Calu3 (cell line): Measurements from ENCODE around the gene ATCAY. TPM values are rescaled to one million over a fixed set of nuclear protein-coding genes. Genes with fewer than 3 reads are reported as not detected.

Experiments
- BruUV-seq: library from RNA; stranded (reverse); fragments of 400-500 nt; replicated peaks from 2 replicates; lab custom pipeline; 2021; lab: Mats Ljungman, UMichigan
- CTCF ChIA-PET: fragments of 300-600 bp; sonication (Branson Sonifier 250); formaldehyde crosslinking; loops from one replicate; lab custom pipeline; 2022; ENCODE audit warnings: antibody characterized with exemption; lab: Charles Lee
- DNase-seq: peaks from one replicate; pipeline ENCODE4 v3.0.0; 2022
- H3K27ac Mint-ChIP-seq: one replicate; pipeline ENCODE4 v1.8.0; 2022; ENCODE audit warnings: mixed read lengths; ENCODE audit not compliant: unreplicated experiment
- H3K27me3 Mint-ChIP-seq: one replicate; pipeline ENCODE4 v1.8.0; 2022; ENCODE audit warnings: mixed read lengths; ENCODE audit not compliant: unreplicated experiment
- H3K36me3 Mint-ChIP-seq: one replicate; pipeline ENCODE4 v1.8.0; 2022; ENCODE audit warnings: mild to moderate bottlenecking, moderate library complexity, mixed read lengths; ENCODE audit not compliant: insufficient read depth, unreplicated experiment
- H3K4me1 Mint-ChIP-seq: one replicate; pipeline ENCODE4 v1.8.0; 2022; ENCODE audit warnings: mild to moderate bottlenecking, low read depth, mixed read lengths; ENCODE audit not compliant: unreplicated experiment
- H3K4me3 Mint-ChIP-seq: one replicate; pipeline ENCODE4 v1.8.0; 2022; ENCODE audit warnings: mild to moderate bottlenecking, low read depth, moderate library complexity, mixed read lengths; ENCODE audit not compliant: unreplicated experiment
- H3K9me3 Mint-ChIP-seq: one replicate; pipeline ENCODE4 v1.8.0; 2022; ENCODE audit warnings: low read depth, mixed read lengths; ENCODE audit not compliant: unreplicated experiment
- CTCF ChIP-seq: fragments of 200-600 bp; IDR thresholded peaks from one replicate; pipeline ENCODE4 v1.8.0; 2022; ENCODE audit warnings: antibody characterized with exemption; ENCODE audit not compliant: unreplicated experiment
- intact Hi-C: fragments of 100-400 bp; cut with micrococcal nuclease; formaldehyde crosslinking; loops from one replicate; pipeline ENCODE4 v1.10.0; 2022; ENCODE audit not compliant: unreplicated experiment
- total RNA-seq: library from RNA; stranded (reverse); gene quantifications from 2 replicates; pipeline ENCODE4 v1.2.3, GENCODE V29; 2022

ATCAY gene
- total RNA-seq, 1 experiment from 2014 or later = not detected

- H3K27me3 Mint-ChIP-seq = no peaks in the 10 kb centered on the region
- H3K36me3 Mint-ChIP-seq = peaks cover 45% of the 10 kb centered on the region
These were observed 75.2 kb downstream of the ATCAY start for GRCh38 chr19:3955688-3956087.

GRCh38 chr19:3958836-3959765 is 78.6 kb downstream of the ATCAY start:
- Mint-ChIP-seq H3K4me3 (no peak overlapping the region), H3K27me3 (no peaks in the 10 kb centered on the region), H3K36me3 (peaks cover 62% of the 10 kb centered on the region), H3K27ac (no peak overlapping the region), H3K4me1 (no peaks in the 10 kb centered on the region), H3K9me3 (no peaks in the 10 kb centered on the region)
- intact Hi-C loops = no loop called here
- DNase-seq = no peak
- CTCF ChIA-PET = no interaction called here
- BruUV-seq = no TSS peak
- no peak for TF ChIP-seq CTCF

More at GRCh38 chr19:3955688-3956087, 75.2 kb downstream of the ATCAY start:
- no peak for TF ChIP-seq CTCF
- CTCF ChIA-PET = no interaction called here
- Mint-ChIP-seq H3K9me3 (no peaks in the 10 kb centered on the region), H3K4me3 (no peak overlapping the region), H3K27ac (no peak overlapping the region), H3K4me1 (no peaks in the 10 kb centered on the region)
- intact Hi-C loops = no loop called here
- BruUV-seq = no TSS peak
- no peak for DNase-seq

DNA sequence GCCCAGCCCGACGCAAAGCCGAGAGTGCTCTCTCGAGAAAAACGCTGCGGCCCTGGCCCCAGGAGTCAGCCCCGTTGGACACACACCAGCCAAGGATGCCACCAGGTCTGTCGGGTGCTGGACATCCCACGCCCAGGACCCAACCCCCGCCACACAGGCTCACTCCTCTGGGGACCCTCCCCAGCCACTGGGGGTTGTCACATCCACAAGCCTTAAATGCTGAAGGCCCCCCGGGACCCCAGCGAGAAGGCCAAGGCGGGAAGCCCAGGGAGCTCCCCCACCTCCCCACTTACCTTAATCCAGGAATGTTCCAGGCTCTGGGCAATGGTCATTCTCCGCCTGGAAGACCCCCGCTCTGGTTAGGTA is 79.3 kb downstream of the ATCAY start:
- Mint-ChIP-seq H3K36me3 (peaks cover 60% of the 10 kb centered on the region), H3K27ac (no peak overlapping the region), H3K27me3 (no peaks in the 10 kb centered on the region), H3K4me1 (no peaks in the 10 kb centered on the region), H3K4me3 (no peak overlapping the region), H3K9me3 (no peaks in the 10 kb centered on the region)
- intact Hi-C loops = no loop called here
- no TSS peak for BruUV-seq
- no peak for DNase-seq
- TF ChIP-seq CTCF = no peak
- CTCF ChIA-PET = no interaction called here

DNA sequence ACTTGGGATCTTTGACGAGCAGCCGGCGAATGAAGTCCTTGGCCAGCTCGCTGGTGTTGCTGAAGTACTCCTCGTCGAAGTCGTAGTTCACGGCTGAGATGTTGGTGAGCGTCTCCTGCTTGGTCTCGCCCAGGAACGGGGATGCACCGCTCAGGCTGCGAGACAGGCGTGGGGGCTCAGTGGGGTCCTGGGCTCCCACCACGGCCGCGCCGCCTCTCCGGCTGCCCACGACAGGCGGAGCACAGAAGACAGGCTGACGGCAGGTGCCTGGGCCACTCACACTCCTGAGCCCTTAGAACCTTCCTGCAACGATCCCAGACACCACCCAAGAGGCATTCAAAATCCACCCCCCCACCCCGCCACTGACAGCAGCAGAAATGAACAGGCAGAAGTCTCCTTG is 80.5 kb downstream of the ATCAY start:
- H3K9me3 Mint-ChIP-seq = no peaks in the 10 kb centered on the region
- CTCF ChIA-PET = no interaction called here
- no peaks in the 10 kb centered on the region for H3K4me1 Mint-ChIP-seq
- intact Hi-C loops = no loop called here
- no peak overlapping the region for H3K27ac Mint-ChIP-seq
- no peaks in the 10 kb centered on the region for H3K27me3 Mint-ChIP-seq
- DNase-seq = no peak
- H3K36me3 Mint-ChIP-seq = peaks cover 53% of the 10 kb centered on the region
- no peak for TF ChIP-seq CTCF
- H3K4me3 Mint-ChIP-seq = no peak overlapping the region
- BruUV-seq = no TSS peak
